B cell (primary cell): Measurements from ENCODE around the gene LCN10. TPM values are rescaled to one million over a fixed set of nuclear protein-coding genes. Genes with fewer than 3 reads are reported as not detected.
A peak's percentile ranks its signal among the peaks of the same experiment; 100 is the strongest.

Experiments
- ATAC-seq: fragments of 200-7000 bp; cut with Tn5 transposase; one replicate; pipeline ENCODE4 v1.10.0; 2021; ENCODE audit warnings: low read depth, mild to moderate bottlenecking, moderate number of reproducible peaks, moderate library complexity
- CTCF ChIA-PET: fragments of 350-600 bp; sonication (Branson Sonifier 250); formaldehyde crosslinking; loops from one replicate; lab custom pipeline; 2021; ENCODE audit warnings: antibody characterized with exemption, inconsistent platforms; lab: Charles Lee
- POLR2A ChIA-PET: fragments of 350-600 bp; sonication (Branson Sonifier 250); formaldehyde crosslinking; loops from one replicate; lab custom pipeline; 2021; ENCODE audit warnings: antibody characterized with exemption; lab: Charles Lee
- DNase-seq: peaks from one replicate; pipeline ENCODE4 v3.0.0; 2013
- H2AFZ ChIP-seq: 2 replicates; pipeline ENCODE4 v1.6.1; 2012; ENCODE audit warnings: mild to moderate bottlenecking, low read depth, low read length; ENCODE audit not compliant: insufficient read depth, poor library complexity, severe bottlenecking
- H3K27ac ChIP-seq, 2 donors: 1 replicate in 1 of 2; 2 replicates in 1 of 2; pipeline ENCODE4 v1.5.1; 2012 to 2013; ENCODE audit warnings: low read length in 2 of 2, mild to moderate bottlenecking in 2 of 2, moderate library complexity in 1 of 2
- H3K27me3 ChIP-seq, 4 experiments: fragments of 200-600 bp in 1 of 4; sonication (generic) in 1 of 4; replicated peaks in 1 of 4; 1 replicate in 2 of 4; 2 replicates in 2 of 4; pipeline versions ENCODE4 v1.6.1 to v1.7.0; 2013 to 2016; ENCODE audit warnings: low read length in 3 of 4, mild to moderate bottlenecking in 2 of 4, mixed read lengths in 1 of 4, moderate library complexity in 1 of 4; ENCODE audit not compliant: insufficient read depth in 4 of 4, control insufficient read depth in 3 of 4; ENCODE audit errors: control extremely low read depth in 1 of 4
- H3K36me3 ChIP-seq, 2 experiments: replicated peaks in 1 of 2; 1 replicate in 1 of 2; 2 replicates in 1 of 2; pipeline versions ENCODE4 v1.6.1 to v1.7.1; 2013; ENCODE audit warnings: low read length in 1 of 2; ENCODE audit not compliant: insufficient read depth in 2 of 2, control insufficient read depth in 1 of 2; ENCODE audit errors: control extremely low read depth in 1 of 2, extremely low read depth in 1 of 2
- H3K4me1 ChIP-seq, 2 donors: fragments of 200-600 bp in 1 of 2; sonication (generic) in 1 of 2; 1 replicate in 1 of 2; 2 replicates in 1 of 2; pipeline versions ENCODE4 v1.5.1 to v1.6.1; 2013 to 2017; ENCODE audit warnings: low read length in 2 of 2; ENCODE audit not compliant: control insufficient read depth in 2 of 2, insufficient read depth in 2 of 2
- H3K4me2 ChIP-seq: replicated peaks from 2 replicates; pipeline ENCODE3; 2012; ENCODE audit warnings: mild to moderate bottlenecking, low read depth, low read length; ENCODE audit not compliant: poor library complexity, severe bottlenecking
- H3K4me3 ChIP-seq, 5 experiments: fragments of 200-600 bp in 1 of 5; sonication (generic) in 1 of 5; 1 replicate in 3 of 5; 2 replicates in 2 of 5; pipeline versions ENCODE4 v1.5.1 to v1.7.0; 2011 to 2016; ENCODE audit warnings: low read length in 4 of 5, mild to moderate bottlenecking in 4 of 5, low read depth in 2 of 5, control low read depth in 1 of 5, moderate library complexity in 1 of 5; ENCODE audit not compliant: insufficient read depth in 1 of 5; ENCODE audit errors: control extremely low read depth in 1 of 5, extremely low read depth in 1 of 5
- H3K79me2 ChIP-seq: fragments of 200-600 bp; sonication (generic); one replicate; pipeline ENCODE4 v1.6.0; 2016; ENCODE audit warnings: low read length; ENCODE audit not compliant: control insufficient read depth, insufficient read depth
- H3K9ac ChIP-seq: fragments of 200-600 bp; sonication (generic); 2 replicates; pipeline ENCODE4 v1.6.1; 2017; ENCODE audit warnings: mild to moderate bottlenecking, low read length, moderate library complexity
- H3K9me3 ChIP-seq, 3 donors: one replicate each; pipeline versions ENCODE4 v1.6.1 to v1.7.1; 2013; ENCODE audit warnings: low read length in 2 of 3; ENCODE audit not compliant: control insufficient read depth in 2 of 3, insufficient read depth in 1 of 3; ENCODE audit errors: control extremely low read depth in 1 of 3
- H4K20me1 ChIP-seq: 2 replicates; pipeline ENCODE4 v1.6.0; 2012; ENCODE audit warnings: mild to moderate bottlenecking, low read length; ENCODE audit not compliant: insufficient read depth, control insufficient read depth, poor library complexity, severe bottlenecking
- H3K27ac Mint-ChIP-seq: one replicate; pipeline ENCODE4 v1.8.0; 2021; ENCODE audit warnings: mixed read lengths
- H3K27me3 Mint-ChIP-seq: one replicate; pipeline ENCODE4 v1.8.0; 2021; ENCODE audit warnings: mixed read lengths
- H3K4me1 Mint-ChIP-seq: one replicate; pipeline ENCODE4 v1.8.0; 2021; ENCODE audit warnings: mixed read lengths
- H3K4me3 Mint-ChIP-seq: one replicate; pipeline ENCODE4 v1.8.0; 2021; ENCODE audit warnings: mixed read lengths
- H3K9me3 Mint-ChIP-seq: one replicate; pipeline ENCODE4 v1.8.0; 2022; ENCODE audit warnings: mixed read lengths; ENCODE audit not compliant: insufficient read depth
- EZH2 ChIP-seq: IDR thresholded peaks from 2 replicates; pipeline ENCODE4 v1.6.1; 2012; ENCODE audit warnings: borderline replicate concordance, low read depth, mild to moderate bottlenecking, moderate library complexity, low read length; ENCODE audit not compliant: insufficient read depth, poor library complexity, severe bottlenecking
- WGBS: methylation state at CpG from one replicate; pipeline ENCODE4 v1.1.5; 2013; ENCODE audit warnings: missing lambda C conversion rate; ENCODE audit not compliant: insufficient coverage; 5-methylcytosine and 5-hydroxymethylcytosine counted together
- intact Hi-C: fragments of 100-400 bp; cut with micrococcal nuclease; formaldehyde crosslinking; loops from one replicate; pipeline ENCODE4 v1.10.0; 2022
- polyA plus RNA-seq: library from polyadenylated mRNA; depleted of rRNA; stranded (reverse); fragments of >200 nt; gene quantifications from 2 replicates; pipeline ENCODE4 v1.2.3, GENCODE V29; 2012
- total RNA-seq, 2 donors: library from RNA; stranded (reverse); fragments of 120-200 nt in 1 of 2; gene quantifications; 1 replicate in 1 of 2; 2 replicates in 1 of 2; pipeline versions ENCODE4 v1.2.3 to v1.2.4, GENCODE V29; 2013 to 2022
- TF ChIP-seq, protein P1 (sequence below): fragments of 200-600 bp; IDR thresholded peaks from one replicate; pipeline ENCODE4 v1.8.0; 2022; ENCODE audit warnings: antibody characterized with exemption, mild to moderate bottlenecking

The LCN10 gene
- total and polyA plus RNA-seq, 2 donors (not counting 1 experiment from before 2014, with no cell fraction given) = 76.3 to 93.0 TPM

DNA sequence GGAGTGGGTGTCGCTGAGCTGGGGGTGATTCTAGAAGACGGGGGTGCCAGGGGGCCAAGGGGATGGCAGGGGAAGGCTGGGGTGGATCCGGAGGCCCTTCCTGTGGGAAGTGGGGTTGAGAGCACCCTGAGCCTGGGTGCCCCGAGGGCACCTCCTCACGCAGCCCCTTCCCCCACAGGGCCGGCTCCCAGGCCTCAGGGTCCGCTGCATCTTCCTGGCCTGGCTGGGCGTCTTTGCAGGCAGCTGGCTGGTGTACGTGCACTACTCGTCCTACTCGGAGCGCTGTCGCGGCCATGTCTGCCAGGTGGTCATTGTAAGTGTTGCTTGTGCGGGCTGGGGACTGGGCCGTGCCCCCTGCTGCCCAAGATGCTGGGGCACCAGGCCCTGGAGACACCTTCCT, 25.3 kb downstream of the LCN10 start:
- Histone ChIP-seq H3K9ac (no peak overlapping the region), H3K27ac (no peak overlapping the region), H3K4me2 (no peak overlapping the region), H3K4me1 (peaks cover 34 to 52% of the 10 kb centered on the region in 2 donors), H3K79me2 (peaks cover 4% of the 10 kb centered on the region), H3K27me3 (peaks cover 0 to 19% (median 3%) of the 10 kb centered on the region in 4 experiments), H3K36me3 (peaks cover 0 to 11% of the 10 kb centered on the region in 2 experiments), H2AFZ (no peak overlapping the region), H4K20me1 (peaks cover 23% of the 10 kb centered on the region), H3K4me3 (no peak overlapping the region), H3K9me3 (peaks cover 0 to 4% (median 0%) of the 10 kb centered on the region in 3 donors)
- no peak overlapping the region for H3K4me3 Mint-ChIP-seq
- TF ChIP-seq EZH2 = no peak
- TF ChIP-seq, protein P1, sequence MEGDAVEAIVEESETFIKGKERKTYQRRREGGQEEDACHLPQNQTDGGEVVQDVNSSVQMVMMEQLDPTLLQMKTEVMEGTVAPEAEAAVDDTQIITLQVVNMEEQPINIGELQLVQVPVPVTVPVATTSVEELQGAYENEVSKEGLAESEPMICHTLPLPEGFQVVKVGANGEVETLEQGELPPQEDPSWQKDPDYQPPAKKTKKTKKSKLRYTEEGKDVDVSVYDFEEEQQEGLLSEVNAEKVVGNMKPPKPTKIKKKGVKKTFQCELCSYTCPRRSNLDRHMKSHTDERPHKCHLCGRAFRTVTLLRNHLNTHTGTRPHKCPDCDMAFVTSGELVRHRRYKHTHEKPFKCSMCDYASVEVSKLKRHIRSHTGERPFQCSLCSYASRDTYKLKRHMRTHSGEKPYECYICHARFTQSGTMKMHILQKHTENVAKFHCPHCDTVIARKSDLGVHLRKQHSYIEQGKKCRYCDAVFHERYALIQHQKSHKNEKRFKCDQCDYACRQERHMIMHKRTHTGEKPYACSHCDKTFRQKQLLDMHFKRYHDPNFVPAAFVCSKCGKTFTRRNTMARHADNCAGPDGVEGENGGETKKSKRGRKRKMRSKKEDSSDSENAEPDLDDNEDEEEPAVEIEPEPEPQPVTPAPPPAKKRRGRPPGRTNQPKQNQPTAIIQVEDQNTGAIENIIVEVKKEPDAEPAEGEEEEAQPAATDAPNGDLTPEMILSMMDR = no peak
- intact Hi-C loops = loop anchor here (10.0 kb wide), 1 partner anchor 53 kb away; the partner anchor contains the start of gene EGFL7
- peaks cover 32% of the 10 kb centered on the region for H3K4me1 Mint-ChIP-seq
- ATAC-seq = no peak
- POLR2A ChIA-PET = interaction anchor here (0.6 to 2.7 kb wide), 3 partner anchors 11 to 369 kb away, joined by 3 to 11 read pairs (median 3); no protein-coding TSS in a partner anchor
- H3K9me3 Mint-ChIP-seq = no peaks in the 10 kb centered on the region
- CTCF ChIA-PET = interaction anchor here (0.7 to 4.0 kb wide), 2 partner anchors 10 to 105 kb away, joined by 5 to 23 read pairs; no protein-coding TSS in a partner anchor
- H3K27me3 Mint-ChIP-seq = peaks cover 14% of the 10 kb centered on the region
- H3K27ac Mint-ChIP-seq = no peak overlapping the region
- no peak for DNase-seq
- WGBS = 86% methylated on average over 13 of the region's 16 CpGs

DNA sequence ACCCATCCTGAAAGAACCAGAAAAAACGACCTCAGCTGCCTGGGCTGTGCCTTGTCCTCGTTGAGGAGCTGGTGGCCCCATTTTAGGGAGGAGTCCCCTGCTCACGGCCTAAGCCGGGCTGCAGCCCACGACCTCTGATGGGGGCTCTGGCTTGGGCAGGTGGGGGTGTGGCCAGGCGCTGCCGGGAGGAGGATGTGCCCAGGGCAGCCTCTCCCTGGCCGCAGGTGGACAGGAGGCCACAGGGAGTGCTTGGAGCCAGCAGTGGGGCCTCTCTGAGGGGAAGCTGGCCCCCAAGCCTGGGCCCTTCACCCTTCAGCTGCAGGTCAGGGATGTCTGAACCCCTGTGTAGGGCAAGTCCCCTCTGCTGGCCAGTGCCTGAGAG, 27.9 kb downstream of the LCN10 start:
- peaks cover 0 to 38% (median 6%) of the 10 kb centered on the region in 4 experiments for H3K27me3 ChIP-seq
- no peak for DNase-seq
- H3K4me3 Mint-ChIP-seq = peak overlapping the region; percentile 50

More for the DNA sequence above, 27.9 kb downstream of the LCN10 start:
- intact Hi-C loops = loop anchor here (10.0 kb wide), 1 partner anchor 50 kb away; the partner anchor contains the start of gene EGFL7
- Mint-ChIP-seq H3K27ac (no peak overlapping the region), H3K4me1 (peaks cover 31% of the 10 kb centered on the region), H3K9me3 (no peaks in the 10 kb centered on the region), H3K27me3 (peaks cover 20% of the 10 kb centered on the region)
- H3K4me1 ChIP-seq = peaks cover 39 to 51% of the 10 kb centered on the region in 2 donors
- peak overlapping the region; percentile 18 to 33 for H3K27ac ChIP-seq
- peaks cover 0 to 4% (median 0%) of the 10 kb centered on the region in 3 donors for H3K9me3 ChIP-seq
- ChIA-PET POLR2A (interaction anchor here (0.6 to 2.4 kb wide), 4 partner anchors 12 to 147 kb away, joined by 3 to 8 read pairs (median 6); no protein-coding TSS in a partner anchor), CTCF (interaction anchor here (4.0 kb wide), 1 partner anchor 12 kb away, joined by 23 read pairs; no protein-coding TSS in a partner anchor)
- no peak for ATAC-seq
- peaks cover 4% of the 10 kb centered on the region for H3K79me2 ChIP-seq
- H3K36me3 ChIP-seq = no peaks in the 10 kb centered on the region
- TF ChIP-seq EZH2 = no peak
- TF ChIP-seq, protein P1 = no peak
- peak overlapping the region; percentile 46 for H2AFZ ChIP-seq
- peak overlapping the region in 1 of 5 experiments; percentile 48 for H3K4me3 ChIP-seq
- H3K9ac ChIP-seq = no peak overlapping the region
- no peaks in the 10 kb centered on the region for H4K20me1 ChIP-seq
- peak overlapping the region; percentile 82 for H3K4me2 ChIP-seq
- WGBS = 31% methylated on average over 8 of the region's 8 CpGs
